Large intestine (tissue), 3 donors: ENCODE results near the gene ANKMY1. TPM values are rescaled to one million over a fixed set of nuclear protein-coding genes. Genes with fewer than 3 reads are reported as not detected.

Experiments used
- DNase-seq, 2 donors: peaks; one replicate each; pipeline versions ENCODE4 v3.0.0 to v3.0.0-alpha.2; 2013
- H3K27ac ChIP-seq: one replicate; pipeline ENCODE4 v1.5.1; 2013; ENCODE audit warnings: low read length
- H3K27me3 ChIP-seq: 2 replicates; pipeline ENCODE4 v1.6.1; 2013; ENCODE audit warnings: low read length; ENCODE audit not compliant: control insufficient read depth, insufficient read depth
- H3K36me3 ChIP-seq: 2 replicates; pipeline ENCODE4 v1.6.1; 2013; ENCODE audit warnings: low read length; ENCODE audit not compliant: control insufficient read depth, insufficient read depth
- H3K4me1 ChIP-seq: one replicate; pipeline ENCODE4 v1.6.1; 2013; ENCODE audit warnings: low read length; ENCODE audit not compliant: control insufficient read depth, insufficient read depth
- H3K4me3 ChIP-seq: one replicate; pipeline ENCODE4 v1.5.1; 2013; ENCODE audit warnings: low read length
- H3K9me3 ChIP-seq: one replicate; pipeline ENCODE4 v1.6.1; 2013; ENCODE audit warnings: mild to moderate bottlenecking, low read depth, low read length, moderate library complexity; ENCODE audit not compliant: control insufficient read depth
- WGBS: methylation state at CpG from one replicate; pipeline ENCODE4 v1.1.5; 2013; ENCODE audit warnings: low lambda C conversion rate; ENCODE audit not compliant: insufficient coverage; 5-methylcytosine and 5-hydroxymethylcytosine counted together
- polyA plus RNA-seq: library from polyadenylated mRNA; unstranded; fragments of 120-200 nt; gene quantifications from one replicate; pipeline ENCODE4 v1.2.1, GENCODE V29; 2013

The ANKMY1 gene
- polyA plus RNA-seq, 1 donor, result 14.0 TPM

DNA sequence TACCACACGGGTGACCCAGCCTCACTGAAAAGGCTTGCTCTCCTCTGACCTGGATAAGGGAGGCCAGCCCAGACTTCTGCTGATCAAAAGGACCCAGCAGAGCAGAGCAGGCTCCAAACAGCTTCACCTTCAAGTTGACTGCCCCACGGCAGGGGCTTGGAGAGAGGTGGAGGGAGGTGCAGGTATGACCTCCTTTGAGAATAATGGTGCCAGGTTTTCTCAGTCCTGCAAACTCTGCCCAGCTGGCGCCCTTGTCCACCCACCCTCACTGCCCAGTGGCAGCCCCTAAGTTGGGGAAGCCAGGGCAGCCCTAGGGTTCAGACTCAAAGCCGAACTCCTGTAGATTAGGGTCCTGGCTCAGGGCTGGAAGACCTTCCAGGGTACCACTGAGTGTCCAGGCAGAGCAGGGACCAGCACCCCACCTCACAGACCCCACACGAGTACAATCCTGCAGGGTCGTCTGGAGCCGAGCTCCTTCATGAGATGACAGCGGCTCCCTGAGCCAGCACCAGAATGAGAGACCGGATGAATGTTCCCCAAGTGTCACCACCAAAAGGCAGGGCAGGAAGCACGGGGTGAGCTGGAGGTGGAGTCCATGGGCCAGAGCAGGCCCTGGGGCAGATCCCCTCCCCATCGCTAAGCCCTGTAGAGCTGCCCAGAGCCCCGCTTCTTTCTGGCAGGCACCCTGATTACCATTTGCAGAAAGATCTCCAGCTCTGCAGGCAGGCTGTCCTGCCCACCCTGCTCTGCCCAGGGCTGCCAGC, 125.9 kb downstream of the ANKMY1 start:
- Histone ChIP-seq H3K9me3 (peaks cover 3% of the 10 kb centered on the region), H3K36me3 (no peaks in the 10 kb centered on the region), H3K27me3 (peaks cover 26% of the 10 kb centered on the region), H3K4me3 (no peak overlapping the region), H3K27ac (no peak overlapping the region), H3K4me1 (no peaks in the 10 kb centered on the region)
- no peak for DNase-seq
- WGBS, result no CpG with 5 or more reads among the region's 12 CpGs

DNA sequence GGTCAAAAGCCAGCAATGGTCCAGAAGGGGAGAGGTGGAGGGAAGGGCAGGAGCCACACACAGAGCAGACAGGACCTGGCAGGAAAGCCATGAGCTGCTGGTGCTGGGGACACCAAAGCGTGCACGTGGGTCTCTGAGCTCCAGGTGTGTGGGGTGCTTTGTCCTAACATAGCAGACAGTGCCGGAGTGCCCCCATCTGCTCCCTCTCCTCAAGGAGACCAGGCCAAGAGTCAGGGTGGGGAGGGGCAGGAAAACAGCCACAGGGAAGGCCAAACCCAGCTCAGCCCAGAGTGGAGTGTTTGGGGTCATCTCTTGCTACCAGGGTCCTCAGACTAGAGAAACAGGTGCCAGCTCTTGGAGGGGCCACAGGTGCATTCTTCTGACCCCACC, 126.5 kb downstream of the ANKMY1 start:
- Histone ChIP-seq H3K27me3 (peaks cover 21% of the 10 kb centered on the region), H3K4me3 (no peak overlapping the region), H3K4me1 (no peaks in the 10 kb centered on the region), H3K36me3 (no peaks in the 10 kb centered on the region), H3K9me3 (peaks cover 3% of the 10 kb centered on the region), H3K27ac (no peak overlapping the region)
- no peak for DNase-seq
- no CpG with 5 or more reads among the region's 3 CpGs for WGBS

DNA sequence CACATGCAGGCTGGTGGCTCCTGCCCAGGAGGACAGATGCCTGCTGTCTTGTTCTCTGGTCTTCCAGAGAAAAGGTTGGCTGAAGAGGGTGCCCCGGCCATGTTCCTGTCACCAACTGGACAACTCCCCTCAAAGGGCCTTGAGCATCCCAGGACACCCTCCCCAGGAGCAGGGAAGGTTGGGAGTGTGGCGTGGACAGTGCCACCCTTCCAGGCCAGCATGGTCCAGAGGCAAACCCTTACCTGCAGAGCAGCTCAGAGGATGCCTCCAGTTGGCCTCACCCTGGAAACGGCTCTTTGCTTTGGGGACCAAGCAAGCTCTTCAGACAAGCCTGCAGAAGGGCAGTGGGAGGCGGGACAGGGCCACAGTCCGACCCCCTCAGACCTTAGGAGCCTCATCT, 127.2 kb downstream of the ANKMY1 start:
- peaks cover 3% of the 10 kb centered on the region for H3K9me3 ChIP-seq
- WGBS, result no CpG with 5 or more reads among the region's 5 CpGs
- H3K4me1 ChIP-seq, result no peaks in the 10 kb centered on the region
- no peaks in the 10 kb centered on the region for H3K36me3 ChIP-seq
- no peak for DNase-seq
- H3K27ac ChIP-seq, result no peak overlapping the region
- H3K4me3 ChIP-seq, result no peak overlapping the region
- peaks cover 21% of the 10 kb centered on the region for H3K27me3 ChIP-seq

DNA sequence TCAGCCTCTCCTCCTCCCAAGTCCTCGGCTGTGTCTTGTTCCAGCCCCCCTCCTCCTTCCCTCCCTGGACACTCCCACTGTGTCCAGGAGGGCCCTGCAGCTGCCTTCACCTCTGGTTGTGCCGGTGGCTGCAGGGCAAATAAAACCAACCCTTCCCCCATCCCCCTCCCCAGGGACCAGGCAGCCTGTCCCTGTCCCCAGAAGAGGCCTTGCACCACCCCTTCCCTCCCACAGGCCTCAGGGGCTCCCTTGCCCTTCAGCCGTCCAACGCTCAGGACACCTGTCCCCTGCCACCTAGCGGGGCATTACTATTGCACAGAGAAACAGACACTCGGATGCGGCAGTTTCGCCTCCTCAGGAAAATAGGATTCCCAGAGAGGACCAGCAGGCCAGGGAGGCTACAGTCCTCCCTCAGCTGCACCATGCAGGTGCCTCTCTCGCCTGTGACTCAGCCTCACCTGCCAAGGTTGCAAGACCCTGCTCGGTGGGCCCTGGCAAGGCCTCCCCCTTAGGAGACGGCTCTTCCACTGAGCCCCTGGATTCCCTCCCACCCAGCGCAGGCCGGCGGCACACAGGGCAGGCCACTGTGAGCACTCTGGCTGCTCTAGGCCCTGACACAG, 127.8 kb downstream of the ANKMY1 start:
- H3K36me3 ChIP-seq, result no peaks in the 10 kb centered on the region
- WGBS, result no CpG with 5 or more reads among the region's 14 CpGs

More for the DNA sequence above, 127.8 kb downstream of the ANKMY1 start:
- H3K4me3 ChIP-seq, result no peak overlapping the region
- H3K27ac ChIP-seq, result no peak overlapping the region
- peaks cover 5% of the 10 kb centered on the region for H3K9me3 ChIP-seq
- DNase-seq, result no peak
- peaks cover 21% of the 10 kb centered on the region for H3K27me3 ChIP-seq
- no peaks in the 10 kb centered on the region for H3K4me1 ChIP-seq

Other genes starting within 250 kb of the ANKMY1 start
- gene GPC1, start 122.3 kb downstream of the ANKMY1 start, polyA plus RNA-seq, result 16.3 TPM
- gene DUSP28, start 2.4 kb upstream of the ANKMY1 start, polyA plus RNA-seq, result 6.6 TPM
- 61.8 TPM for gene RNPEPL1, start 10.5 kb upstream of the ANKMY1 start, polyA plus RNA-seq
- 34.9 TPM for gene CAPN10, start 28.7 kb upstream of the ANKMY1 start, polyA plus RNA-seq
- gene GPR35, start 67.5 kb upstream of the ANKMY1 start, polyA plus RNA-seq, result 118 TPM
- gene AQP12B, start 124.9 kb upstream of the ANKMY1 start, polyA plus RNA-seq, result 10.6 TPM
- 5.0 TPM for gene AQP12A, start 133.9 kb upstream of the ANKMY1 start, polyA plus RNA-seq